ENCODE data around the gene ISCA1. TPM values are rescaled to one million over a fixed set of nuclear protein-coding genes. Genes with fewer than 3 reads are reported as not detected.

Gene ISCA1
- total RNA-seq, 2 experiments from 2014 or later, result 27.1 to 27.4 TPM

DNA sequence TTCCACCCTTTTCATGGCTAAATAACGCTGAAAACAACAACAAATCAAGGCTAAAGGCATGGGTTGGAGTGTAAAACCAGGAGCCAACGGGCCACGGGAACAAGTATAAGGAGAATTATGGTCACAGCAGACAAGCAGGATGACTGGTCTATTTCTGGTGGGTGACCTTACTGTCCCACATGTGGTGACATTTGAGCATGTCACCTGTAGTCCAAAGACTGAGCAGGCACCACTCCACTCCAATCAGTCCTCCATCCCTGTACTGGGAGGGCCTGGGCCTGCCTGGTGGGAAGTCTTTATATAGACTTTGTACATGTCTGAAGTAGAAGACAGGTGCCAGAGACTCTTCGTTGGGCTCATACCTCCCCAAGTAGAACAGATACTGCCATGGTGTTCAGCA, 59.7 kb downstream of the ISCA1 start:
- H3K27ac Mint-ChIP-seq, result no peak overlapping the region
- ATAC-seq (no peak), DNase-seq (no peak)
- H3K4me1 Mint-ChIP-seq, result no peaks in the 10 kb centered on the region
- H3K27me3 Mint-ChIP-seq, result no peaks in the 10 kb centered on the region
- H3K4me3 Mint-ChIP-seq, result no peak overlapping the region
- CTCF ChIA-PET, result no interaction called here
- intact Hi-C loops (cut with DNase I, micrococcal nuclease), result no loop called here
- POLR2A ChIA-PET, result no interaction called here
- H3K9me3 Mint-ChIP-seq (ENCODE audit: low read depth), result no peaks in the 10 kb centered on the region
- no peaks in the 10 kb centered on the region for H3K36me3 Mint-ChIP-seq (ENCODE audit: low read depth)

DNA sequence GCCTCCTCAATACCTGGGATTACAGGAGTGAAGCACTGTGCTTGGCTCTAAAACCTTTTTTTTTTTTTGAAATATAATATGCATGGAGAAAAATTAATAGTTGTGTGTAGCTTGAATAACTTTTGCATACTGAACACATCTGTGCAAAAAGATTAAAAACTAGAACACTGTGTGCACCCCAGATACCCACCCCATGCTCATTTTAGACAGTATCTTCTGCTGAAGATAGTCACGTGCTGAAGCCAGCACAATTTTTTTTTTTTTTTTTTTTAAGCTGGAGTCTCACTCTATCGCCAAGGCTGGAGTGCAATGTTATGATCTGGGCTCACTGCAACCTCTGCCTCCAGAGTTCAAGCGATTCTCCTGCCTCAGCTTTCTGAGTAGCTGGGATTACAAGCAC, 62.7 kb downstream of the ISCA1 start:
- DNase-seq, result no peak
- no peaks in the 10 kb centered on the region for H3K27me3 Mint-ChIP-seq
- H3K4me1 Mint-ChIP-seq, result no peaks in the 10 kb centered on the region
- ChIA-PET CTCF (interaction anchor here (0.6 to 5.6 kb wide), 2 partner anchors 17 to 414 kb away, joined by 3 to 20 read pairs; no protein-coding TSS in a partner anchor), POLR2A (interaction anchor here (0.6 to 0.7 kb wide), 2 partner anchors 18 to 47 kb away, joined by 3 read pairs; no protein-coding TSS in a partner anchor)
- intact Hi-C loops (cut with DNase I, micrococcal nuclease), result no loop called here
- no peak for ATAC-seq
- no peak overlapping the region for H3K4me3 Mint-ChIP-seq
- H3K9me3 Mint-ChIP-seq (ENCODE audit: low read depth), result no peaks in the 10 kb centered on the region
- no peaks in the 10 kb centered on the region for H3K36me3 Mint-ChIP-seq (ENCODE audit: low read depth)
- no peak overlapping the region for H3K27ac Mint-ChIP-seq

DNA sequence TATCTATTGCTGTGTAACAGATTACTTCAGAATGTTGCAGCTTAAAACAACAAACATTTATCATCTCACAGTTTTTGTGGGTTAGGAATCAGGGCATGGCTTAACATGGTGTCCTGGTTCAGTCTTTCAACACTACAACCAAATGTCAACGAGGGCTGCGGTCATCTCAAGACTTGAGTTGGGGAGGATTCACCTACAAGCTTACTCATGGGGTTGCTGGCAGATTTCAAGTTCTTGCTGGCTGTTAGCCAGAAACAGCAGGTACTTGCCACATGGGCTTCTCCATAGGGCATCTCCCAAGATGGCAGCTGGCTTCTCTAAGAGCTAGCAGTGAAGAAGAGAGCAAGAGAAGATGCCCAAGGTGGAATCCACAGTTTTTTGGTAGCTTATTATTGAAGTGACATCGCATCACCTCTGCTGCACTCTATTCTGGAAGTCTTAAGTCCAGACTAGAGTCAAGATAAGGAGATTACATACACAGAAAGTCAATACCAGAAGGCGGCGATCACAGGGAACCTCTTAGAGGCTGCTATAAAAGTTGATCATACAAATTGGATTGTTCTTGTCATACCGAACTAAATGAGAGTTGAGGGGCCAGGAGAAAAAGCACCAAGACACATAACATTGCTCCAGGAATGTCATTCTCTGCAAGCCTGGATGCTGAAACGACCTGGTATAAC, 65.1 kb downstream of the ISCA1 start:
- H3K36me3 Mint-ChIP-seq (ENCODE audit: low read depth), result no peaks in the 10 kb centered on the region
- H3K4me3 Mint-ChIP-seq, result no peak overlapping the region
- CTCF ChIA-PET, result interaction anchor here (5.6 kb wide), 1 partner anchor 14 kb away, joined by 20 read pairs; no protein-coding TSS in a partner anchor
- no peak for DNase-seq
- POLR2A ChIA-PET, result no interaction called here
- H3K9me3 Mint-ChIP-seq (ENCODE audit: low read depth), result no peaks in the 10 kb centered on the region
- no peaks in the 10 kb centered on the region for H3K27me3 Mint-ChIP-seq
- intact Hi-C loops (cut with DNase I, micrococcal nuclease), result no loop called here
- H3K27ac Mint-ChIP-seq, result no peak overlapping the region
- H3K4me1 Mint-ChIP-seq, result no peaks in the 10 kb centered on the region
- no peak for ATAC-seq

Other genes with a start within 250 kb of the ISCA1 start
- 1 to 10 TPM; 1.2 to 1.4 TPM for gene GOLM1, start 183.0 kb downstream of the ISCA1 start, total RNA-seq
- under 1 TPM; 0.25 to 0.46 TPM for gene C9orf153, start 22.9 kb downstream of the ISCA1 start, total RNA-seq
- gene TUT7, start 71.9 kb upstream of the ISCA1 start, total RNA-seq, result 10 to 100 TPM; 31.5 to 39.2 TPM